Fibroblast of skin of back (primary cell): ENCODE data around the gene BTBD17.

Experiments
- DNase-seq: peaks from one replicate; pipeline ENCODE4 v3.0.0-alpha.2; 2013

BTBD17 gene

DNA sequence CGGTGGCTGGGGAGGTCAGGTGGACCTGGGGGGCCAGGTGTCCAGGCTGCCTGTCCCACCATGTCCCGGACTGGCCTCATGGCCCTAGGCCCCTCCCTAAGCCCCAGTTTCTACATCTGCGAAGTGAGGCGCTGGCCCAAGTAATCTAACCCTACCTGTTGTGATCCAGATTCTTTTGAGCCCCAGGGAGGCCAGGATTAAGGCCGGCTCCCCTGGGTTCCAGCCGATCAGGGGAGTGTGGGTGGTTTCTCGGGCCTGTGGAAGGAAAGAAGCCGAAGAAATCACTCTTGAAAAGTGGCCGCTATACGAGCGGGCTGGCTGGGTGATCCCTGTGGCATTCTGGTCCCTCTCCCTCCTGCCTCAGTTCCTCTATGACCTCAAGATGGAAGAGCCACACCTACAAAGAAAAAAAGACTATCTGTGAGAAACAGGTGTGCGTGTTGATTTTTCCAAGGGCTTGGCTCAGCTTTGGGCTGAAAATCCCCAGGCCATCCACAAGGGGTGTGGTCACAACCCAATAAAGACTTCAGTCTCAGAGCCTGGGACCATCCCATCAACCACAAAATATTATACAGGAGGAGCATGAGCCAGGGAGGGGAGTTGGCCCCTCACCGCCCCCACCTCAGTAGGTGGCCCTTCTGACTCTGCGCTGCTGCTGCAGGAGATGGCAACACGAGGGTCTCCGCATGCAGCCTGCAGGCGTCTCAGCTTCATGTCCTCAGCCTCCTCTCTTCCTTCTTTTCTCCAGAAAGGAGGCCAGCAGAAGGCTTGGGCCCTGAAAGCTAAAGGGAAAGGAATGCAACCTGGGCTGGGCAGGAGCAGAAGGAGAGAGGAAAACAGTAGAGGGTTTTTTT lies 25.9 kb upstream of the BTBD17 start:
- DNase-seq: no peak

DNA sequence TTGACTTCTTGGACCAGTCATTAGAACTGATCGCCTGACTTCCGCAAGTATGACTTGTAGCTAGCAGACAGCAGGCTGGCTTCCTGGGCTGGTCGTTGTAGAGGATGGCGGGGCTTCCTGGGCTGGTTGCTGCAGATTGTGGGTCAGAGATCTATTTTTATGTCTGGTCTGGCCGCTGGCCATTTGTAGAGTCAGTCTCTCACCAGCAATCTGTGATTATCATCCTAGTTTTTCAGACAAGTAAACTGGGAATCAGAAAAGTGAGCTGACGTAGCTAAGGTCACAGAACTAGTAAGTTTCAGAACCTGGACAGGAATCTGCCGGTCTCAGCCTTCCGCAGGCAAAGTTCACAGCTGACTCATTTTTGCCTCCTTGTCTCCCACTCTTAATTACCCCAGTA lies 24.7 kb upstream of the BTBD17 start:
- no peak for DNase-seq

DNA sequence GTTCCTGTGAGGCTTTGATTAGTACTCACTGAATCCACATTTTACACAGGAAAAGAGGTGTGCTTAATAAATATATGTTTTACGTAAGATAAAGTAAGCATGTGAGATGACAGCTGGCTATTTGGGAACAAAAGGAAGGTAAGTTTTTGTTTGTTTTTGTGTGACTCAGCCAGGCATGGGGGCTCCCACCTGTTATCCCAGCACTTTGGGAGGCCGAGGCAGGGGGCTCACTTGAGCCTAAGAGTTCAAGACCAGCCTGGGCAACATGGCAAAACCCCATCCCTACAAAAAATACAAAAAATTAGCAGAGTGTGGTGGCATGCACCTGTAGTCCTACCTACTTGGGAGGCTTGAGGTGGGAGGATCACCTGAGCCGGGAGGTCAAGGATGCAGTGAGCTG lies 23.5 kb upstream of the BTBD17 start:
- DNase-seq: no peak

DNA sequence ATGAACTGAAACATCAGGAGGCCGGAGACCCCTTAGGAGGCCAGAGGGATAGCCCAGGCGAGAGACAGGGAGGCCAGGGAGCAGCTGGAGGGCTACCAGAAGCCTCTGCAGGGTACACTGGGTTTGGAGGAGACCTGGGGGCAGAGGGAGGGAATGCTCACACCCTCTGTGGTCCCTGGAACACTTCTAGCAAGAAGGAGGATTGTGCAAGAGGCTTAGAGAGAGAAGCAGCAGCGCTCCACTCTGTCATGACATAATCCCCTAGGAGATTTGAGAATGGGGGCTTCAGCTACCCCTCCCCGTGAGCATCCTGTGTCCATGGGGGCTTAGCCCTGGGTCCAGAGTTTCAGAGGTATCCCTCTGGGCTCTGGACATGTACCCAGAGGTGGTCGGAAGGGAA lies 21.5 kb upstream of the BTBD17 start:
- DNase-seq: no peak

DNA sequence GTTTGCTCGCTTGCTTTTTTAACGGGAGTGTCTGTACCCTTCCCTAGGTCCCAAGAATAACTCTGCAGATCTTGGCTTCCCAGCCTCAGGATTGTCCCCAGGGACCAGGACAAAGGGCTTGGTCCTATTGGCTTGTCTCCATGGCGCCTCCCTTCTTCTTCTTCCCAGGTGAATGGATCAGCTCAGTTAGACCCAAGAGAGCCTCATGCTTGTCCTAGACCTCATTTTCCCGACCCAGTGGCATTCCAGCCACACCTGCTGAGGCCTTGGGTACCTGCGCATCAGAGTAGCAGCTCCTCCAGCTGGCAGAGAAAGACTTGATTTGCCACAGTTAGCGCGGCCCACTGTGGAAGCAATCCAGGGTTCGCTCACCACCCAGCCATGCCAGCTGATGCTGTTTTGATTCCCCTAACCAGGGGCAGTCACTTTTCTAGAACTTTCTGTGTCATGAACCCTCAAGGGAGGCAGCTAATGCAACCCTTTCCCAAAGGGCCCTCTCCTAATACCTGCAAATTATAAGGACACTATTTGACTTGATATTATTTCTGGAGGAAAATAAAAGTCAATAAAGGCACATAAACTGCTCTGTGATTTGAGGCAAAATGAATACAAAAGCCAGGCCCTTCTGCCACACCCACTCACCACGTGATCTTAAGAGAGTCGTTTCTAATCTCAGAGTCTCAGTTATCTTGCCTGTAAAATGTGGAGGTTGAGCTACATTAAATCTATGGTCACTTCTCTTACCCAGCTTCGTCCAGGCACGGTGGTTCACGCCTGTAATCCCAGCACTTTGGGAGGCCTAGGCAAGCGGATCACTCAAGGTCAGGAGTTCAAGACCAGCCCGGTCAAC lies 19.5 kb upstream of the BTBD17 start:
- no peak for DNase-seq

DNA sequence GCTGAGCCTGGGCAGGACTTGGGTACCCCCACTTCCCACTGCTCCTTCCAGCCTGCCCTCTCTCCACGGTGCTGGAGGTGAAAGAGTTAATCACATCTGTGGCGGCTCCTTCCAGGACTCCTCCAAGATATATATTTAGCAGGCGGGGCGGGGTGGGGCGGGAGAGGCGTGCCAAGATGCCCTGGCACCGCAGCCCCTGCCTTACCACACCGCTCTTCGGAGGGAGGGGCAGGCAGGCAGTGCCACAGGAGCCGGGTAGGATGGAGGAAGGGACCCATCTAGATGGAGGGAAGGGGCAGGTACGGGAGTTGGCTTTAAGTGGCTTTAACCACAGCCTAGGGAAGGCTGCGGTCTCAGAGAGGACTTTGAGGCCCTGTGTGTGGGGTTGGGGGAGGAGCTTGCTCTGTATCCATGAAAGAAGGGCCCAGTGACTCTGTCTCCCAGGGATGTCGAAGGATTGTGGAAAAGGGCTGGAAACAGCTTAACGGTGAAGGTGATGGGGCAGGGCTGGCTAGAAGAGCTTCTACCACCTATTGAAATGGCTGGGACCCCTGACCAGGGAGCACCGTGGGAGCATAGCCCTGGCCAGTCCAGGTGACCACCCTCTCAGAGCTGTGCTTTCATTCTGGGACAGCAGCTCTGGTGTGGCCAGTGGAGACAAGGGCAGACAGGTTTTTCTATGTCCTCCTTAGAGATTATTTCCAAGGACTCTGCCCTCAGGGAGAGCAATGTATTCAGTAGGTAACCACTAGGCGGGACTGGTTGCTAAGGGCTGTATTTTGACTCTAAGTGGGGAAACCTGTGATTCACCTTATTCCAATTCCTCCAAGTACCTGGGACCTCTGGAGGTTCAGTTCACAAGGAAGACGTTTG lies 18.7 kb upstream of the BTBD17 start:
- no peak for DNase-seq

DNA sequence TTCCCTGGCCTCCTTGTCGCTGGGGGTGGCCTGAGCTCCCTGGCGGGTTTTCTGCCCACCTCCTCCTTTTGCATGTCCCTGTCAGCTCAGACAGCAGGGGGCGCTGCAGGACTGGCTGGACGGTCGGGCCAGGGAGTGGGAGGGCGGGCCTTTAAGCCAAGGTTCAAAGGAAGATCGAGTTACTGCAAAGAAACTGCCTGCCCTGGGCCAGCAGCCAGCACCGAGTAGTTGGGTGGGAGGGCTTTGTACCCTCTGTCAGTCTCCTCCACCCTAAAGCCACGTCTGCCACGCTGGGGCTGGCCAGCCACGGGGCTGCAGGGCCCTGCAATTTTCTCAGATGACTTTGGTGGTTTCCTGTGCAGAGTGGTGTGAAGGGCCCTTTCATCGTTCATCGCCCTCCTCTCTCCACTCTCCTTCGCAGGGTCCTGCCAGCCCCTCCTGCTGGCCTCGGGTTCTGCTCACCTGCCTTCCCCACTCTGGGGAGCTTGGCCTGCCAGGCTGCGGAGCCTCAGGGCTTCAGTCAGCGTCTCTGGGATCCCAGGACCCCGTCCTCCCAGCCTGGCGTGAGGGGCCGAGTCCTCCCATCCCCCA lies 17.9 kb upstream of the BTBD17 start:
- DNase-seq: peak; percentile 66

DNA sequence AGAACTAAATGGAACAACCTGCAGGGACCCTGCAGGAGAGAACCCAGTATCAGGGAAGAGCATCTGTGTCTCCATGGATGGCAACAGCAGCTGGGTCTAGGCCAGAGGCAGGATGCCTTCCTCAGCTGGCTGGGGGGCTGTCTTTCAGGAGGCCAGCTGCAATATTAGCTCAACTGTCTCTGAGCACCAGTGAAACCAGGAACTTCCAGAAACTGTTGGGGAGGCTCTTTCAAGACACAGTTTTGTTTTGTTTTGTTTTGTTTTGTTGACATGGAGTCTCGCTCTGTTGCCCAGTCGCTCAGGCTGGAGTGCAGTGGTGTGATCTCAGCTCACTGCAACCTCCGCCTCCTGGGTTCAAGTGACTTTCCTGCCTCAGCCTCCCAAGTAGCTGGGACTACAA lies 13.2 kb upstream of the BTBD17 start:
- DNase-seq: no peak

DNA sequence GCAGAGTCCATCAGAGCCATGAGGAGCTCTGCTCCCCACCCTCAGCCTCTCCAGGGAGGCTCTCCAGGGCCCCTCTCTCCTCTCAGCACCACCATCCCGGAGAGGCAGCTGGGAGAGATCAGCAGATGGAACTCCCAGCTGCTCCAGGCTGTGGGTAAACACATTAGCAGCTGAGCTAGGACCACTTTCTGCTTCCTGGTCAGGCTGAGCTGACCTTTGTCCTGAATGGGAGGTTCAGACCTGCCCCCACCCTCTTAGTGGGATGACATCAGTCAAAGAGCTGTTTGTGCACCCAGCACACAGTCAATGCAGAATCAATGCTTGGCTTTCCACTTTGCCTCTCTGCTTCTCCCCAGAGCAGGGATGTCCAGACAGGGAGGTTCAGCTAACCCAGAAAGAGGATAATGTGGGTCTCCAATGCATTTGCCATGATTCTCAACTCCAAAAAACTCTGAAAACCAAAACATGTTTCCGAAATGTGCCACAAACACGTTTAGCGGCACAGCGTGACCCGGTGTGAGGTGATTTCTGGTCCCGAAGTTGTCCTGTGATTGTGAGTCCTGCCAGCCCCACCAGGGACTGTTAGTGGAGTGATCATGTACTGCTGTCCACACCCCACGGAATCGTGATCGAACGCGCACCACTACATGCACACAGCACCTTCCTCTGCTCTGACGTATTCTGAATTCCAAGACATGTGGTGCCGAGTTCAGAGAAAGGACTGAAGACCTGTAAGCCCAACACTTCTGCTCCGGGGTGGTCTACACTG lies 12.4 kb upstream of the BTBD17 start:
- DNase-seq: no peak

DNA sequence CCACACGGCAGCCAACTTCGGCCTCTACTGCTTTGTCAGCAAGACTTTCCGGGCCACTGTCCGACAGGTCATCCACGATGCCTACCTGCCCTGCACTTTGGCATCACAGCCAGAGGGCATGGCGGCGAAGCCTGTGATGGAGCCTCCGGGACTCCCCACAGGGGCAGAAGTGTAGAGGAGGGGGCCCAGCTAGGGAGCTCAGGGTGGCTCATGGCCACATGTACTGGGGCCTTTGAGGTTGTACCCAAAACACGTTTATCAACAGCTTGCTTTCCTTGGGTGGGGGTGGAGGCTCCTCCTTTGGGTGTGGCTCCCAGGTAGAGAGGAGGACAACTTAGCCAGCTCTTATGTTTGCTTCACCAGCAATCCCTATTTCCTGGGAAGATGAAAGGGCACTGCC lies 10.8 kb upstream of the BTBD17 start:
- no peak for DNase-seq

DNA sequence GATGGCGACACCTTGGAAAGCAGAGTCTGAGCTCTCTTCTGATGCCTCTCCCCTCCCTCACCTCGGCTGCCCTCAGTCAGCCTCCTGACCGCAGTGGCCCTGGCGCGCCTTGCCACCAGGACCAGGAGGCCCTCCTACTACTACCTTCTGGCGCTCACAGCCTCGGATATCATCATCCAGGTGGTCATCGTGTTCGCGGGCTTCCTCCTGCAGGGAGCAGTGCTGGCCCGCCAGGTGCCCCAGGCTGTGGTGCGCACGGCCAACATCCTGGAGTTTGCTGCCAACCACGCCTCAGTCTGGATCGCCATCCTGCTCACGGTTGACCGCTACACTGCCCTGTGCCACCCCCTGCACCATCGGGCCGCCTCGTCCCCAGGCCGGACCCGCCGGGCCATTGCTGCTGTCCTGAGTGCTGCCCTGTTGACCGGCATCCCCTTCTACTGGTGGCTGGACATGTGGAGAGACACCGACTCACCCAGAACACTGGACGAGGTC lies 10.0 kb upstream of the BTBD17 start:
- no peak for DNase-seq

DNA sequence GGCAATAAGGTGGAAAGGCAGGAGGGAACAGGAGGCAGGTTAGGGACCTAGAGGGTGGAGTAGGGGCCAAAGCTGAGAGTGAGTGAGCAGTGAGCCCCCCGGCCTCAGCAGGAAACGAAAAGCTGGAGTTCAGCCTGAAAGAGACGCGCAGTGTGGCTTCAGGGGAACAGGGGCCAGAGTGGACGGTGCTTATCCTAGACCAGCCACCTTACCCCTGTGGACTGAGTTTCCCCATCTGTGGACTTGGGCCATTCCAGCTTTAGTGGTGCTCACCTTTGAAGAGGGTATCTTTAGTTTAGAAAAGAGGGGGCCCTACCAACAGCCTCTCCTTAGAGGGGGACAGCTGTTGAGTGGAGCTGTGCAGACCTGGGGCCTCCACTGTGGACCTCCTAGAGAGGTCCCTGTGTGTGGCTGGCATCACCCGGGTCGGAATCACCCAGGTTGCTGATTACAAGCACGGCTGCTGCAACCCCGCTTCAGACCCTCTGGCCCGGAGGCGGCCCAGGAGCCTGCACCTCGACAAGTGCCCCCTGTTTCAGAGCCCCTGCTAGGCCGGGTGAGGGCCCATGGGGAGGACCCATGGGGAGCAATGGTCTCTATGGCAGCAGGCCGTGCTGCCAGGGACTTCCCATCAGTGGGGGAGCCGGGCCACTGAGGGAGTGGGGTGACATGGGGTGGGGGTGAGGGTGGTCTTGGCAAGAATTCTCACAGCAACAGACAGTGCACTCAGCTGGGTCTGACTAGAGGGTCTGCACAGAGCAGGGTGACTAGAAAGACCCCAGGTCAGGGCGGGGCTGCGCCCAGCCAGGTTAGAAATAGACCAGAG lies 8.2 kb upstream of the BTBD17 start:
- DNase-seq: no peak

DNA sequence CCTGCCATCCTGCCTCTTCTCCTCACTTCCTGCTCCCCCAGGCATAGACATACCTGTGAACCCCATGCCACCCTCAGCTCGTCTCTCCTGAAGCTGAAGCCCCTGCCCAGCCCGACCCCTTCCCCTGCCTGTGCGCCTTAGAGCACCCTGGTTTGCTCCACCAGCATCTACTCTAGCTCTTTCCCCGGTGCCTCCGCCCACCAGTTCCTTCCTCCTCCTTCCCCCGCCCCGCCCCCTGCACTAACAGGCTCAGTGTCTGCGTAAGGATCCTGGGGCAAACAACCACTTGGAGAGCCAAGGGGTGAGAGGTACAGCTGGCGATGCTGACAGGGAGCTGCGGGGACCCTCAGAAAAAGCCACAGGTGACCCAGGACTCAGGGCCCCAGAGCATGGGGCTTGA lies 7.6 kb upstream of the BTBD17 start:
- DNase-seq: no peak

DNA sequence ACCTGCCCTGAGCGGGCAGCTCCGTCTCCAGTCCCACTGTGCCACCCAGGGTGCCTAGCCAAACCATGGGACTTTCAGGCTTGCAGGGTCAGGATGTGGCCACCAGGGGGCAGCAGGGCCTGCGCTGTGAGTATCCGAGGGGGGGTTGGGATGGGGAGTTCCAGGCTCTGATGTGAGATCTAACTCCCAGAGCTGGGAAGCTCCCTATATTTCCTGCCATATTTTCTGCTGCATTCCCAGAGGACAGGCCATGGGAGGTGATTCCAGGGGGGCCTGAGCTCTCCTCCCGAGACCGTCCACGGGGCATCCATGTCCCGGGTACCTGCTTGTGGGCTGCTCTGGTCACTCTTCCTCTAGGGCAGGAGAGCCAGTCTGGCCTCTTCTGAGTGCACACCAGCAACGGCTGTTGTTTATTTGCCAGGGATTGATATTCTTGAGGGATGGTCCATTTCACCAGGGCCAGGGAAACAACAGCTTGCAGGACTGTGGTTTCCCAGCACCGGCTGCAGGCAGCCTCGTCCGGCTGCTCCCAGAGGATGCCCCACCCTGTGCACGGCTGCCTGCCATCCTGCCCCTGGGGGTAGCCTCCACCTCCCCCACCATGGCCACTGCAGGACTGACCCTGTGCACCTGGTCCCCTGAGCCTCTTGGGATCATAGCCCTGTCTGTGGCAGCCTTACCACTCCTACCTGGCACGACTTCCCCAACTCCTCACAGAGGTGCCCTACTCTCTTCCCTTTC lies 6.8 kb upstream of the BTBD17 start:
- DNase-seq: peak; percentile 53

DNA sequence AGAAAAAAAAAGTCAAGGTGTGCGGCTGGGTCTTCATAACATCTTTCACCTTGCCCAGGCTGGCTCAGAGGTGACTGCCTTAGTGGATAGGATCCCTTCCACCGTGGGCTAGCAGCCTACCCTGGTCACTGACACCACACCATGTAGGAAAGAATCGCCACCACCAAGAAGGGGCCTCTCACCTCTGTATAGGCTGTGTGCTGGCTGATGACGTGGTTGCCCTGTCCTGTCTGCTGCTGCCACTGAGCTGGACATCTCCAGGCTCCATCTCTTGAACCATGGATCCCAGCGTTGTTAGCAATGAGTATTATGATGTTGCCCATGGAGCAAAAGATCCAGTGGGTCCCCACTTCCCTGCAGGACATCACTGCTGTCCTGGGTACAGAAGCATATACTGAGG lies 5.5 kb upstream of the BTBD17 start, which contains the start of gene GPR142:
Gene GPR142 (plus strand): TSS at position 301 of the 400 bp plus-strand sequence. CDS start 2,035 bp downstream, outside the sequence.
- DNase-seq: no peak

DNA sequence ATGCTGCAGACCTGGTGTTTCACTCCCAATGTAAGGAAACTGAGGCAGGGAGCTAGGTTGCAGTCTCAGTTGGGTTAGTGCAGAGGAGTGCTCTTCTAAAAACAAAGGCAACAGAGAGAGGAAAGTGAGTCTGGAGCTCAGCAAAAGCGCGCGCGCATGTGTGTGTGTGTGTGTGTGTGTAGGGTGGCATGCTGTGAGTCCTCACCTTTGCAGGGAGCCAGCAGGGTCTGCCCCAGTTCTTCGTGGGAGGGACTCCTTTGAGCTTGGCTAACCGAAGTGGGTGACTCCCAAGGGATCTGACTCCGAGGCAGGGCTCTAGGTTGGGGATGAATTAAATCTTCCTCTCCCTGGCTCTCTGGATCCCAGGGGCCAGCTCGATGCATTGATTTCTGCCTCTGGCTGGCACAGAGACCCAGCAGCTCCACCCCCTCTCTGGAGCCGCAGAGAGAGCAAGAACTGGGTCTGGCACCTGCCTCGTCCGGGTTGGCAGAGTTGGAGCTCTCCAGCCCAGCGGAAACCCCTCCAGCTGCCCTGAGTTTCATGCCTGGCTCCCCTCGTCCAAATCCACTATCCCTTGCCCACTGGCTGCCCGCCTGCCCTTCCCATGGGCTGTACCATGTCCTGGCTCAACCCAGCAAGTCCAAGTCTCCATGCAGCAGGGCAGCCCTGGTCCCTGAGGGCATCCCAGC lies 1.3 kb upstream of the BTBD17 start:
- no peak for DNase-seq

DNA sequence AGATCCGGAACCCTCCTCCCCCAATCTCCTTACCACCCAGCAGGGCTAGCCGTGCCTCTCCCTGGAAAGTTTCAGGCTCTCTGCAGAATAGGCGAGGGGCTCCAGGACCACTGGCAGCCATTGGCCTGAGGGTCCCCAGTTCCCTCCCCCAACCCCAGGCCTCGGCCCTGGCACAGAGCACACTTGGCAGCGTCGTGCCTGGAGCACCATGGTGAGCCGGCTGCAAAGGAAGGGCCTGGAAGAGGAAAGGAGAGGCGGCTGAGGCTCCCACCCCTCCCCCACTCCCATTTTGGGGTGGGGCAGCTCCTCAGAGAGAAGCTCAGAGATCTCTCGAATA lies 369 bp upstream of the BTBD17 start:
- DNase-seq: no peak

DNA sequence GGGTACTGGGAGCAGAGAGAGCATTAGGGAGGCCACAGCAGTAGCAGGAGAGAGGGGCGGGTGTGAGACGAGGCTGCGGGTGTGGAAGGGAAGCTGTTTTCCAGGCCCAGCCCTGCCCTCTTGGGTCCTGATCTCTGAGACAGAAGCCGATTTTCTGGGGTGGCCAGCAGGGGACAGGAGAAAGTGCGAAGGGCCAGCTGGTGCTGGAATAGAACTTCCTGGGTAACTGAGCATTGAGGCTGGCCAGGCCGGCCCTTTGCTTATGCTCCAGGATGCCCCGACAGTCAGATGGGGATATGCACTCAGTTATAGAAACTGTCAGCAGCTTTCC lies 804 bp downstream of the BTBD17 start:
- DNase-seq: no peak

DNA sequence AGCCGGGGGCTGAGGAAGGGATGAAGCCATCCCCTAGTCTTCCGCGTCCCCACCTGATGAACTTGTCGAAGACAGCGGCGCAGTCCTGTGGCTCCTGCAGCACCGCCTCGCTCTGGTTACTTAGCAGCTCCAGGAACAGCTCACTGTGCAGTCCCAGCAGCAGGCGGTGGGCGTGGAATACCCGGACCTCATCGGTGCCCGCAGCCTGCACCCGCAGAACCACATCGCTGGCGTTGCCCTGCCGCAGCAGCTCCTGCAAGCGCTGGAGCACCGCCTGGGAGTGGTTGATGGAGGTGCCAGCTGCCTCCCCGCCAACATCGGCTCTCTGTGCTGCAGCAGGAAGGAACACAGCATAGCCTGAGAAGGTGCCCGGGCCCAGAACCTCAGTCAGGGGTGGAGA lies 1.8 kb downstream of the BTBD17 start:
- no peak for DNase-seq
